T-cell (primary cell): Measurements from ENCODE around the gene CEP63. TPM values are rescaled to one million over a fixed set of nuclear protein-coding genes. Genes with fewer than 3 reads are reported as not detected.

Experiments used
- ATAC-seq, 4 experiments: fragments of 200-7000 bp in 3 of 4; fragments of 150-1000 bp in 1 of 4; cut with Tn5 transposase; replicated peaks in 1 of 4; 1 replicate in 3 of 4; 2 replicates in 1 of 4; pipeline ENCODE4 v1.10.0; 2021; ENCODE audit warnings: moderate library complexity in 3 of 4, mild to moderate bottlenecking in 2 of 4, moderate number of reproducible peaks in 1 of 4
- CTCF ChIA-PET, 2 donors: fragments of 300-600 bp; sonication (Branson Sonifier 250); formaldehyde crosslinking; loops; one replicate each; lab custom pipeline; 2022; ENCODE audit warnings: antibody characterized with exemption in 2 of 2; lab: Charles Lee
- POLR2A ChIA-PET, 2 donors: fragments of 300-600 bp; sonication (Branson Sonifier 250); formaldehyde crosslinking; loops; one replicate each; lab custom pipeline; 2022; ENCODE audit warnings: antibody characterized with exemption in 2 of 2; lab: Charles Lee
- DNase-seq, 35 experiments: peaks; one replicate each; pipeline versions ENCODE4 v3.0.0 to v3.0.0-alpha.2; 2013 to 2023
- H3K27ac ChIP-seq: one replicate; pipeline ENCODE4 v1.5.1; 2013; ENCODE audit warnings: low read length
- H3K27me3 ChIP-seq, 2 experiments: replicated peaks in 1 of 2; 1 replicate in 1 of 2; 2 replicates in 1 of 2; pipeline versions ENCODE4 v1.6.1 to v1.7.0; 2013; ENCODE audit warnings: low read length in 1 of 2, mixed read lengths in 1 of 2; ENCODE audit not compliant: control insufficient read depth in 2 of 2, insufficient read depth in 2 of 2; ENCODE audit errors: extremely low read depth in 1 of 2
- H3K36me3 ChIP-seq, 2 donors: 1 replicate in 1 of 2; 2 replicates in 1 of 2; pipeline versions ENCODE4 v1.6.1 to v1.7.0; 2013; ENCODE audit warnings: low read length in 1 of 2; ENCODE audit not compliant: control insufficient read depth in 2 of 2, insufficient read depth in 1 of 2; ENCODE audit errors: extremely low read depth in 1 of 2
- H3K4me1 ChIP-seq, 2 experiments: 1 replicate in 1 of 2; 2 replicates in 1 of 2; pipeline versions ENCODE4 v1.6.1 to v1.7.0; 2013; ENCODE audit warnings: low read length in 2 of 2, mixed read lengths in 1 of 2; ENCODE audit not compliant: insufficient read depth in 2 of 2, control insufficient read depth in 1 of 2; ENCODE audit errors: extremely low read depth in 1 of 2
- H3K4me3 ChIP-seq, 2 donors: 1 replicate in 1 of 2; 2 replicates in 1 of 2; pipeline versions ENCODE4 v1.5.1 to v1.7.0; 2013; ENCODE audit warnings: mild to moderate bottlenecking in 2 of 2, low read length in 1 of 2, moderate library complexity in 1 of 2; ENCODE audit not compliant: control insufficient read depth in 1 of 2; ENCODE audit errors: extremely low read depth in 1 of 2
- H3K9me3 ChIP-seq: 2 replicates; pipeline ENCODE4 v1.7.0; 2013
- H3K27ac Mint-ChIP-seq, 2 donors: one replicate each; pipeline ENCODE4 v1.8.0; 2020 to 2021; ENCODE audit warnings: mild to moderate bottlenecking in 2 of 2, mixed read lengths in 2 of 2
- H3K27me3 Mint-ChIP-seq, 2 donors: one replicate each; pipeline ENCODE4 v1.8.0; 2021 to 2022; ENCODE audit warnings: mixed read lengths in 2 of 2
- H3K36me3 Mint-ChIP-seq: one replicate; pipeline ENCODE4 v1.8.0; 2021; ENCODE audit warnings: mixed read lengths
- H3K4me1 Mint-ChIP-seq, 3 donors: one replicate each; pipeline ENCODE4 v1.8.0; 2020 to 2022; ENCODE audit warnings: mixed read lengths in 3 of 3, mild to moderate bottlenecking in 1 of 3
- H3K4me3 Mint-ChIP-seq, 3 donors: one replicate each; pipeline ENCODE4 v1.8.0; 2020 to 2022; ENCODE audit warnings: mild to moderate bottlenecking in 3 of 3, mixed read lengths in 3 of 3, moderate library complexity in 3 of 3
- H3K9me3 Mint-ChIP-seq, 3 donors: one replicate each; pipeline ENCODE4 v1.8.0; 2020 to 2022; ENCODE audit warnings: mixed read lengths in 3 of 3
- WGBS: methylation state at CpG from one replicate; pipeline ENCODE4 v1.1.5; 2013; ENCODE audit warnings: missing lambda C conversion rate; ENCODE audit not compliant: insufficient coverage; 5-methylcytosine and 5-hydroxymethylcytosine counted together
- total RNA-seq, 35 experiments: library from RNA in 6 of 35; stranded (reverse) in 6 of 35; fragments of 120-200 nt in 1 of 35; gene quantifications; one replicate each; pipeline versions ENCODE4 v1.2.1 to v1.2.4 and lab custom pipeline; 2013 to 2026

CEP63 gene
- total RNA-seq, 5 donors from 2014 or later (not counting 1 experiment from before 2014, with no cell fraction given) = 21.7 to 26.1 (median 24.6) TPM

GRCh38 chr3:134446800-134447199, 39.1 kb upstream of the CEP63 start:
- Histone ChIP-seq H3K9me3 (no peaks in the 10 kb centered on the region), H3K4me1 (no peaks in the 10 kb centered on the region), H3K4me3 (no peak overlapping the region), H3K27ac (no peak overlapping the region), H3K27me3 (peaks cover 0 to 11% of the 10 kb centered on the region in 2 experiments), H3K36me3 (no peaks in the 10 kb centered on the region)
- peaks cover 6 to 16% (median 13%) of the 10 kb centered on the region in 3 donors for H3K9me3 Mint-ChIP-seq
- no peaks in the 10 kb centered on the region for H3K4me1 Mint-ChIP-seq
- no peak overlapping the region for H3K27ac Mint-ChIP-seq
- POLR2A ChIA-PET = no interaction called here
- DNase-seq = no peak
- no peak for ATAC-seq
- CTCF ChIA-PET = no interaction called here
- H3K27me3 Mint-ChIP-seq = peaks cover 14 to 26% of the 10 kb centered on the region in 2 donors
- WGBS = 57% methylated on average over 1 of the region's 3 CpGs
- no peak overlapping the region for H3K4me3 Mint-ChIP-seq
- peaks cover 9% of the 10 kb centered on the region for H3K36me3 Mint-ChIP-seq

GRCh38 chr3:134447351-134447750, 38.5 kb upstream of the CEP63 start:
- ChIA-PET POLR2A (no interaction called here), CTCF (no interaction called here)
- Mint-ChIP-seq H3K4me1 (no peaks in the 10 kb centered on the region), H3K27me3 (peaks cover 14 to 26% of the 10 kb centered on the region in 2 donors), H3K4me3 (no peak overlapping the region), H3K36me3 (peaks cover 9% of the 10 kb centered on the region), H3K9me3 (peaks cover 6 to 16% (median 13%) of the 10 kb centered on the region in 3 donors), H3K27ac (no peak overlapping the region)
- Histone ChIP-seq H3K27me3 (peaks cover 0 to 11% of the 10 kb centered on the region in 2 experiments), H3K27ac (no peak overlapping the region), H3K36me3 (no peaks in the 10 kb centered on the region), H3K4me1 (no peaks in the 10 kb centered on the region), H3K4me3 (no peak overlapping the region), H3K9me3 (no peaks in the 10 kb centered on the region)
- no CpG with 5 or more reads among the region's 1 CpG for WGBS
- ATAC-seq (no peak), DNase-seq (no peak)

- Mint-ChIP-seq H3K27ac (no peak overlapping the region), H3K4me1 (no peaks in the 10 kb centered on the region), H3K9me3 (peaks cover 6 to 16% (median 13%) of the 10 kb centered on the region in 3 donors), H3K4me3 (no peak overlapping the region), H3K27me3 (peaks cover 14 to 29% of the 10 kb centered on the region in 2 donors), H3K36me3 (peaks cover 9% of the 10 kb centered on the region)
- no peaks in the 10 kb centered on the region for H3K9me3 ChIP-seq
- ChIA-PET CTCF (interaction anchor here in 1 of 2 donors (1.1 kb wide), 1 partner anchor 140 kb away, joined by 3 read pairs; no protein-coding TSS in a partner anchor), POLR2A (no interaction called here)
- H3K27me3 ChIP-seq = peaks cover 0 to 11% of the 10 kb centered on the region in 2 experiments
- no peak for ATAC-seq
- no peaks in the 10 kb centered on the region for H3K4me1 ChIP-seq
- DNase-seq = no peak
- H3K27ac ChIP-seq = no peak overlapping the region
- no CpG with 5 or more reads among the region's 5 CpGs for WGBS
- H3K36me3 ChIP-seq = no peaks in the 10 kb centered on the region
- H3K4me3 ChIP-seq = no peak overlapping the region
Observed at GRCh38 chr3:134448664-134449063, 37.2 kb upstream of the CEP63 start.

DNA sequence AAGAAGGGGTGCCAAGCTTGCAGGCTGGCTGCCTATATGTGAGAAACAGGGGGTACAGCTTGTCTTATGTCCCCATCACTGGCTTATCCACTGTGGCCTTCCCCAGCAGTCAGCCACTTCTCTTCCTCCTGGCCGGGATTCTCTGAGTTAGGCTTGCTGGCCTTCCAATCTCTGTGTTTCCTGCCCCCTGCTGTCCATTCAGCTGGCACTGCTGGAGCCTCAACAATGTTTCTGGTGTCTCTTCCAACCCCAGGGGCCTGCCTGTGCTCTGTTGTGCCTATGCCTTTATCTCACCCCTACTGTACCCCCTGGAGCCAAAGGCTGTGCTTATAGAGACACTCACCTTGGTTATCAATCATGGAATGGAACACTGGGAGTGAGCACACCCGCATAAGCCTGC, 36.6 kb upstream of the CEP63 start:
- ChIA-PET CTCF (interaction anchor here in 1 of 2 donors (1.1 kb wide), 1 partner anchor 140 kb away, joined by 3 read pairs; no protein-coding TSS in a partner anchor), POLR2A (no interaction called here)
- H3K27ac Mint-ChIP-seq = no peak overlapping the region
- no peak overlapping the region for H3K4me3 Mint-ChIP-seq
- H3K27ac ChIP-seq = no peak overlapping the region
- no peaks in the 10 kb centered on the region for H3K4me1 Mint-ChIP-seq
- H3K36me3 ChIP-seq = no peaks in the 10 kb centered on the region
- H3K4me1 ChIP-seq = no peaks in the 10 kb centered on the region
- DNase-seq = peak in 1 of 35 experiments; percentile 14
- ATAC-seq = no peak
- H3K4me3 ChIP-seq = no peak overlapping the region
- peaks cover 0 to 13% of the 10 kb centered on the region in 2 experiments for H3K27me3 ChIP-seq
- H3K36me3 Mint-ChIP-seq = peaks cover 9% of the 10 kb centered on the region
- H3K9me3 ChIP-seq = no peaks in the 10 kb centered on the region
- peaks cover 6 to 16% (median 13%) of the 10 kb centered on the region in 3 donors for H3K9me3 Mint-ChIP-seq
- H3K27me3 Mint-ChIP-seq = peaks cover 14 to 30% of the 10 kb centered on the region in 2 donors
- 86% methylated on average over 2 of the region's 2 CpGs for WGBS

- ChIA-PET POLR2A (no interaction called here), CTCF (no interaction called here)
- DNase-seq (no peak), ATAC-seq (no peak)
- Mint-ChIP-seq H3K27ac (no peak overlapping the region), H3K9me3 (peaks cover 6 to 11% (median 9%) of the 10 kb centered on the region in 3 donors), H3K27me3 (peaks cover 14 to 25% of the 10 kb centered on the region in 2 donors), H3K4me1 (no peaks in the 10 kb centered on the region), H3K4me3 (no peak overlapping the region), H3K36me3 (peaks cover 4% of the 10 kb centered on the region)
- WGBS = 71% methylated on average over 1 of the region's 3 CpGs
- H3K27ac ChIP-seq = no peak overlapping the region
- peaks cover 0 to 13% of the 10 kb centered on the region in 2 experiments for H3K27me3 ChIP-seq
- H3K36me3 ChIP-seq = no peaks in the 10 kb centered on the region
- no peaks in the 10 kb centered on the region for H3K9me3 ChIP-seq
- H3K4me1 ChIP-seq = no peaks in the 10 kb centered on the region
- H3K4me3 ChIP-seq = no peak overlapping the region
Observed at GRCh38 chr3:134449951-134450350, 35.9 kb upstream of the CEP63 start.

- no peak for ATAC-seq
- POLR2A ChIA-PET = no interaction called here
- WGBS = 80% methylated on average over 5 of the region's 6 CpGs
- Mint-ChIP-seq H3K27ac (no peak overlapping the region), H3K4me1 (no peaks in the 10 kb centered on the region), H3K4me3 (no peak overlapping the region), H3K9me3 (no peaks in the 10 kb centered on the region), H3K36me3 (no peaks in the 10 kb centered on the region), H3K27me3 (peaks cover 15 to 27% of the 10 kb centered on the region in 2 donors)
- no peak overlapping the region for H3K4me3 ChIP-seq
- CTCF ChIA-PET = no interaction called here
- H3K9me3 ChIP-seq = no peaks in the 10 kb centered on the region
- no peak overlapping the region for H3K27ac ChIP-seq
- no peaks in the 10 kb centered on the region for H3K36me3 ChIP-seq
- DNase-seq = no peak
- H3K4me1 ChIP-seq = no peaks in the 10 kb centered on the region
- peaks cover 0 to 11% of the 10 kb centered on the region in 2 experiments for H3K27me3 ChIP-seq
Observed at GRCh38 chr3:134453631-134454030, 32.2 kb upstream of the CEP63 start.
